PC-9 (cell line): Measurements from ENCODE around the gene NLGN1.

Experiments used
- CTCF ChIP-seq: fragments of 200-600 bp; sonication (generic); conservative IDR thresholded peaks from 2 replicates; pipeline ENCODE4 v1.6.1; 2017; ENCODE audit warnings: mixed run types, antibody characterized with exemption, mild to moderate bottlenecking, moderate library complexity
- EZH2 ChIP-seq: fragments of 200-600 bp; sonication (generic); IDR thresholded peaks from 2 replicates; pipeline ENCODE4 v1.8.0; 2017; ENCODE audit warnings: antibody characterized with exemption, low read depth

DNA sequence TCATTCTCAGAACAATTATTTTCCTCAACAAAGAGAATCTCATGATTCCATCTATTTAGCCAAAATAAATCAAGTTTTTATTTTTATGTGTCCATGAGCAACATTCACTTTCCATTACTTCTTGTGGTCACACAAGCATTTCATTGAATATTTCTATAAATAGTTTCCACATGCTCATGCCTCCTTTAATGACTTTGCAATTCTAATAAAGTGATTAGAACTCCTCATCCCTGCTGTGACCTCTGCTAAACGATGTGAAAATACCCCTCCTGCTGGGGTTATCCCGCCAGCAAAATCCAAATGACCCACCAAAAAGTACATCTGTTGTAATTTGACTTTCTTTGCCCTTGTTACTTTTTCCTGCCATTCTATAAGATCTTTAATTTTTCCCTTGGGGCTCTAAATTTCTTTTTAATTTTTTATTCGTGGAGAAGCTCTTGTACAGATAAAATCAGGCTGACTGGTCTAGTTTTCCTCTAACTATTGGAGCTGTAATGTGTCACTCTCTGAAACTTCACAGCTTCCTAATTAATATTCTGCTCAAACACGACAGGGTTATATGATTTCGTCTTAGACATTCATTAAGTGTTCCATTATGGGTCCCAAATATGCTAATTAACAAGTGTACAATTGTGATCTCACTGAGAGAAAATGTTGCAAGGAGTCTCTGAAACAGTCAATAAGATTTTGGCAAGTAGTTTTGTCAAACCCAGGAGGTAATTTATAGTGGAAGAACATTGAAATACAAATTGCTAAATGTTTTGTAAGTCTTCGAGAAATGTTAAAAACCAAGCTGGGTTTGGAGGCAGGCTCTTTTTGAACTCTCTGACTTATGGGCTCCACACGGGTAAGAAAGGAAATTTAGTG is 928.5 kb downstream of the NLGN1 start:
- TF ChIP-seq CTCF (no peak), EZH2 (no peak)
